GM12864 (cell line): Measurements from ENCODE around the gene FXYD6.
A peak's percentile ranks its signal among the peaks of the same experiment; 100 is the strongest.

Experiments used
- DNase-seq: peaks from one replicate; pipeline ENCODE4 v3.0.0-alpha.2; 2011; ENCODE audit warnings: low read depth
- H3K4me3 ChIP-seq: 2 replicates; pipeline ENCODE4 v1.5.1; 2011; ENCODE audit warnings: mild to moderate bottlenecking, low read depth, low read length, control low read depth
- CTCF ChIP-seq: IDR thresholded peaks from 2 replicates; pipeline ENCODE4 v1.5.1; 2011; ENCODE audit warnings: low read depth, mild to moderate bottlenecking, moderate library complexity, low read length, control low read depth, inconsistent platforms; ENCODE audit errors: missing control alignments

The FXYD6 gene

GRCh38 chr11:117910941-117911655 is 34.6 kb upstream of the FXYD6 start:
- DNase-seq, result no peak
- H3K4me3 ChIP-seq, result no peak overlapping the region
- no peak for TF ChIP-seq CTCF

- H3K4me3 ChIP-seq, result no peak overlapping the region
- no peak for TF ChIP-seq CTCF
- DNase-seq, result no peak
Observed at GRCh38 chr11:117910525-117910924, 34.1 kb upstream of the FXYD6 start.

- no peak for TF ChIP-seq CTCF
- no peak overlapping the region for H3K4me3 ChIP-seq
- no peak for DNase-seq
Observed at GRCh38 chr11:117909611-117910382, 33.3 kb upstream of the FXYD6 start.

- H3K4me3 ChIP-seq, result no peak overlapping the region
- DNase-seq, result no peak
- no peak for TF ChIP-seq CTCF
Observed at GRCh38 chr11:117908959-117909610, 32.6 kb upstream of the FXYD6 start.

- DNase-seq, result no peak
- H3K4me3 ChIP-seq, result no peak overlapping the region; the same call in 1 of the 2 replicates
- no peak for TF ChIP-seq CTCF
Observed at GRCh38 chr11:117908109-117908895, 31.8 kb upstream of the FXYD6 start.

GRCh38 chr11:117907276-117908108 is 31.0 kb upstream of the FXYD6 start:
- DNase-seq, result peak; percentile 50
- H3K4me3 ChIP-seq, result peak overlapping the region; percentile 39
- no peak for TF ChIP-seq CTCF
